AG04450 (cell line): ENCODE results near the gene UPK1A. TPM values are rescaled to one million over a fixed set of nuclear protein-coding genes. Genes with fewer than 3 reads are reported as not detected.
A peak's percentile ranks its signal among the peaks of the same experiment; 100 is the strongest.

Experiments
- CTCF ChIA-PET: fragments of 300-600, 350-600 bp; formaldehyde crosslinking; extraction: SDS; loops from one replicate; lab custom pipeline; 2022; ENCODE audit warnings: antibody characterized with exemption, inconsistent platforms; lab: Charles Lee
- POLR2A ChIA-PET: fragments of 350-600 bp; formaldehyde crosslinking; extraction: SDS; loops from one replicate; lab custom pipeline; 2021; ENCODE audit warnings: antibody characterized with exemption, inconsistent platforms; lab: Yijun Ruan, JAX
- DNase-seq: peaks from one replicate; pipeline ENCODE4 v3.0.0-alpha.2; 2011; ENCODE audit warnings: low read depth, low spot score
- H3K27ac ChIP-seq: one replicate; pipeline ENCODE4 v1.5.1; 2012; ENCODE audit warnings: low read depth, low read length, control low read depth
- H3K27me3 ChIP-seq: one replicate; pipeline ENCODE4 v1.6.0; 2012; ENCODE audit warnings: low read length; ENCODE audit not compliant: control insufficient read depth, insufficient read depth
- H3K4me3 ChIP-seq: 2 replicates; pipeline ENCODE4 v1.5.1; 2011; ENCODE audit warnings: mild to moderate bottlenecking, low read depth, low read length, control low read depth
- H3K9me3 ChIP-seq: 2 replicates; pipeline ENCODE4 v1.5.1; 2012; ENCODE audit warnings: low read length; ENCODE audit not compliant: control insufficient read depth, insufficient read depth
- CTCF ChIP-seq: IDR thresholded peaks from 2 replicates; pipeline ENCODE4 v1.5.1; 2011; ENCODE audit warnings: low read depth, low read length, control low read depth, inconsistent platforms
- polyA plus RNA-seq: library from polyadenylated mRNA; depleted of rRNA; stranded (reverse); fragments of >200 nt; gene quantifications from 2 replicates; pipeline ENCODE4 v1.2.3, GENCODE V29; 2011

Gene UPK1A
- polyA plus RNA-seq, 1 experiment = not detected

- no peak overlapping the region for H3K4me3 ChIP-seq
- no peak for DNase-seq
- H3K27me3 ChIP-seq = no peaks in the 10 kb centered on the region
- H3K9me3 ChIP-seq = no peaks in the 10 kb centered on the region
- TF ChIP-seq CTCF = no peak
- CTCF ChIA-PET = no interaction called here
- POLR2A ChIA-PET = interaction anchor here (0.6 kb wide), 1 partner anchor 78 kb away, joined by 3 read pairs; no protein-coding TSS in a partner anchor
- no peak overlapping the region for H3K27ac ChIP-seq
Observed at GRCh38 chr19:35622750-35623149, 43.6 kb upstream of the UPK1A start.

GRCh38 chr19:35623327-35624010 lies 42.8 kb upstream of the UPK1A start:
- Histone ChIP-seq H3K4me3 (no peak overlapping the region), H3K9me3 (no peaks in the 10 kb centered on the region), H3K27me3 (no peaks in the 10 kb centered on the region), H3K27ac (no peak overlapping the region)
- no peak for TF ChIP-seq CTCF
- ChIA-PET POLR2A (no interaction called here), CTCF (interaction anchor here (0.6 kb wide), 1 partner anchor 1121 kb away, joined by 3 read pairs; no protein-coding TSS in a partner anchor)
- no peak for DNase-seq

- H3K4me3 ChIP-seq = peak overlapping the region; percentile 71
- H3K27me3 ChIP-seq = no peaks in the 10 kb centered on the region
- ChIA-PET POLR2A (interaction anchor here (0.7 kb wide), 1 partner anchor 112 kb away, joined by 3 read pairs; no protein-coding TSS in a partner anchor), CTCF (no interaction called here)
- H3K9me3 ChIP-seq = peaks cover 4% of the 10 kb centered on the region; the same call in 1 of the 2 replicates
- peak overlapping the region; percentile 94 for H3K27ac ChIP-seq
- no peak for TF ChIP-seq CTCF
- DNase-seq = no peak
Observed at GRCh38 chr19:35628264-35628564, 38.1 kb upstream of the UPK1A start.

- Histone ChIP-seq H3K4me3 (peak within 1 kb of the TSS; percentile 98), H3K27me3 (no peaks in the 10 kb centered on the region), H3K9me3 (peaks cover 4% of the 10 kb centered on the region; the same call in 1 of the 2 replicates), H3K27ac (peak within 1 kb of the TSS; percentile 94)
- ChIA-PET POLR2A (interaction anchor here (0.7 kb wide), 1 partner anchor 112 kb away, joined by 3 read pairs; no protein-coding TSS in a partner anchor), CTCF (no interaction called here)
- peak; percentile 97 for DNase-seq
- no peak for TF ChIP-seq CTCF
Observed at GRCh38 chr19:35628565-35629331, 37.6 kb upstream of the UPK1A start, which contains the start of gene RBM42. TSS of gene RBM42 (plus strand) at chr19:35629036. CDS start at chr19:35629154, 118 bp downstream.

- Histone ChIP-seq H3K27ac (peak overlapping the region; percentile 39), H3K4me3 (peak overlapping the region; percentile 98), H3K27me3 (no peaks in the 10 kb centered on the region), H3K9me3 (peaks cover 4% of the 10 kb centered on the region; the same call in 1 of the 2 replicates)
- POLR2A ChIA-PET = no interaction called here
- no peak for DNase-seq
- CTCF ChIA-PET = interaction anchor here (0.6 kb wide), 1 partner anchor 315 kb away, joined by 3 read pairs; no protein-coding TSS in a partner anchor
- TF ChIP-seq CTCF = no peak
Observed at GRCh38 chr19:35629332-35629633, 37.0 kb upstream of the UPK1A start.
